RCC 7860 (cell line): ENCODE data around the gene LBX2.

ENCODE experiments used
- DNase-seq: peaks from one replicate; pipeline ENCODE4 v3.0.0-alpha.2; 2015; ENCODE audit warnings: low spot score
- FAIRE-seq: peaks from 2 replicates; lab custom pipeline; 2012; peaks lifted over from hg19 to GRCh38; lab: Jason Lieb, UNC

Gene LBX2

DNA sequence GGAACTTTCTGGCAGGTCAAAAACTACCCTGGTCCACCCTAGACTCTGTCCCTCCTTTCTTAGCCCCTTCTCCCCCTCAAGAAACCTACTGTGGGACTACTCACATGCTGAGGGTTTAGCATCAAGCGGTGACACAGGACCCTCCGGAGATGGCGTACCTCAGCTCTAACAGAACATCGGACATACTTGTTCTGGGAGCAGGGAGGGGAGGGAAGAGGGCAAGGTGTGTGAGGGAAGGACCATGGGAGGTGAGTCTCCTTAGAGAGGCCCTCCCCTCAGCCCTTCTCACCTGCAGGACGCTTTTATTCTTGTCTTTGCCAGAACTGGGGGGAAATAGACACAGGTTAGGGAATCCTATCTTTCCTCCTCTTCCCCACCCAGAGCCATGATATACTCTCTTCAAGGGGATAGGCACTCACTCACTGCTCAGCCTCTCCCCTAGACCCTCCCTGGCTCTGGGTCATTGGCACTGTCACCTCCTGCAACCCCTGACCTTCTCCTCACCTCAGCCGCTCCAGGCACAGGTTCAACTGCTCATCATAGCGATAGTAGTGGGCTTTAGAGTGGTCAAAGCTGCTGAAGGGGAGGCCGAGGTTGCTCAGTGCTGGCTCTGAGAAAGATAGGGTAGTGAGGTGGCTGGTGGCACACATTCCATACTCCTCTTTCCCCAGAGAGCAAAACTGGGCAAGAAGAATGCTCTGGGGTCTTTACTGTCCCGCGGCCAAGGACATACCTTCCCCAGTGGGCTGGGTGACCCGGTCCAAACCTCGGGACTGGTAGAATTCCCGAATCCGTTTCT, 6.2 kb upstream of the LBX2 start:
- FAIRE-seq (no peak), DNase-seq (no peak)

DNA sequence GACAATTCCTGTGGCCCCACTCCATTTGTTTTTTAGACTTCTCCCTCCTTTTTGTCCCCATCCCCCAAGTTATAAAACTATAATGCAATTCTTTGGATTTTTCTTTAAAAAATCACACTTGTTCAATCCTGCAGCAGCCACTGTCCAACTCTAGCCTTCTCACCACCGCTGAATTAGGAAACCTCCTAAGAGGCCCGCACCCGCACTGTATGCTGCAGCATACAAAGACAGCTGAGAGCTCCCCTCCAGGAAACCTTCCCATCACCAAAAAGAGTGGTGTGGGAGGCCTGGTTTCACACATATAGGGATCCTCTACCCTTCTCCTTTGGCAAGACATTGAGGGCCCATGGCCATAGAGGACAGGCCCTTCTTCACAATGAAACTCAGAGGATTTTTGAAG, 5.2 kb upstream of the LBX2 start:
- no peak for FAIRE-seq
- DNase-seq = no peak

DNA sequence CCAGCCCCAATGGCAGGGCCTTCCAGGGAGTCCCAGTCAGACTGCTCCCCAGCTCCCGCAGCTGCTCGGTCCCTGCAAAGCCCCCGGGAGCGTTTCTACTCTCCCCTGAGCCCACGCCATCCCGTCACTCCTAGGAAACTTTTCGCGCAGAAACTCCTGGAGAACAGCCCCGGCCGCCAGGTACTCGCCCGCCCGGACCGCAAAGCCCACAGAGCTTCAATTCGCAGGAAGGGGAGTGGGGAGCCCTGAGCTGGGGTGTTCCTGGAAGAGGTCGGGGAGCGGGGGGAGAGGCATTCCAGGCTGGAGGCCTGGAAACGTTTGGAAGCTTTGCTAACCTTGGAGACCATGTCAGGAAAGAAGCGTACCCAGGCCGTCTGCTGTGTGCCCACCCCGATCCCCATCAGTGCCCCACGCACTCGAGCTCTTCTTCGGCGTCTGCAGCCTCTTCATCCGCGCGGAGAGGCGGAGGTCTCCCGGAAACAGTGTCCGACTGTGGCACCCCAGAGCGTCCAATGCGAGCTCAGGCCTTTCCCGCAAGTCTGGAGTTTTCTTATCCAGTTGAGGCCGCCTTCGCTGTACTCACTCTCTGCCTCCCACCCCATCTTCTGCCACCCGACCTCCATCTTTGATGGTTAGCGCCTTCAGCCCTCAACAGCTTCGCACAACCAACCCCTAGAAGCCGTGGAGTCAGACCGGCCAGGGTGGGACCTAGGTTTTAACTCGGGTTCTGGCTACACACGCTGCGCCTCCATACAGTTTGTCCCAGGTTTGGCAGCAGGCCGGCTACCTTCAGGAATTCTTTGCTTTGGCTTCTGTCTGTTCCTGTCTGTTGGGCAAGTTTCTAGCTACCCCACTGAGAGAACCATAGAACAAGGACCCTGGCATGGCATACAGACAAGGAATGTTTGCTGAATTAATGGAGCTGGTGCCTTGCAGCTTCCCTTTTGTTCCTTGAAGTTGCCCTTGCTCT, 4.4 kb upstream of the LBX2 start:
- DNase-seq (no peak), FAIRE-seq (no peak)

DNA sequence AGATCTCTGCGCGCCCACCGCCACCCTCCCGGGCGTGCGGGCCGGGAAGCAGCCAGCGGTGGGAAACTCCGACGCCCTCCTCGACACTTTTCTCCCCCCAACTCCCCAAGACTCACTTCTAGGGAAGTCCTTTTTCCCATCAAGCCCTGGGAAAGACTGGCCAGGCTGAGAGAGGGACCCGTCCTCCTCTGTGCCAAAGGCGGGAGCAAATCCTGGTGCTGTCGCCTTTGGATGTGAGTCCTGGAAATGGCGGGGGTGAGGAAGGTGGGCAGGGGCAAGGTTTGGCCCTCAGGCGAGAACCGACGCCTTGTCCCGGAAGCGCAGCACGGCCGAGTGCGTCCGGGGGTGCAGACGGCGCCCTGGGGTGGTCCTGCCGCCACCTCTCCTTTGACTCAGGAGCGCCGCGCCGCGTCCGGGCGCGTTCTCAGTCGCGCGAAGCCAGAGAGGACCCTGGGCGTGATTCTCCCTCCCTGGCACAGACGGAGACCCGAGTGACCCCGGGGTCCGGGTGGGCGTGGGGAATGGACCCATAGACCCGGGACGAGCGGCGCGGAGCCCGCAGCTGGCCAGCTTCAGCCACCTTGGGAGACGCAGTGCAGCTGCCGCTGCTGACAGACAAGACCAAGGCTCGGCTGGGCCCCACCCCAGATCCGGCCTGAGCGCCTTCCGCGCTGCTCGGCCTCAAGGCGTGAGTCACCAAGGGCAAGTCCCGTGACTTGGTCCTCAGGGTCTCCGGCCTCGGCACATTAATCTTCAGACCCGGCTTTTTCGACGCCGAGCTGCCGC, 3.5 kb upstream of the LBX2 start:
- FAIRE-seq = no peak
- DNase-seq = peak; percentile 68

DNA sequence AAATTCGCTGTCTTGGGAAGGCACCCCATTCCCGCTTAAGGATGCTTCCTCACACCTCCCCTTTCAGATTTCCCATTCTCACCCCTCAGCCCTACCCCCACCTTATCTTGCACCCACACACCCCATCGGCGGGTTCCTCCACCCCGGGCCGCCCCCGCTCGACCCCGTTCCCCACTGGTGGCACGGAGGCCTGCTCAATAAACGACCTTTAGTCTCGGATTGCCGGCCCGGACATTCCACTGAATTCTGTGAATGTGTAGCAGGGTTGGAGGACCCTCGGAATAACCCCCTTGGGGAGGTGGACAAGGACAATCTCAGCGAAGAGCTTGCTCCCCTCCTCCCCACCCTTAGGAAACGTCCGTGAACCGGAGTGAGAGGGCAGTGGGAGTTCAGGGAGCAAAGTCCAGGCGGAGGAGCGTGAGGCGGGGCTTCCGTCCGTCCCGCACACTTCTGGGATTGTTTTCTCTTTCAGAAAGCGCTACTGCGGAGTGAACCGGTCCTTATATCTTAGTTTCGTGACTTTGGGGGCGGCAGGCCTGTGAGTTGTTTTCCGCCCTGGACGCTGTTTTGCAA, 2.8 kb upstream of the LBX2 start:
- DNase-seq = peak; percentile 9
- FAIRE-seq = no peak

DNA sequence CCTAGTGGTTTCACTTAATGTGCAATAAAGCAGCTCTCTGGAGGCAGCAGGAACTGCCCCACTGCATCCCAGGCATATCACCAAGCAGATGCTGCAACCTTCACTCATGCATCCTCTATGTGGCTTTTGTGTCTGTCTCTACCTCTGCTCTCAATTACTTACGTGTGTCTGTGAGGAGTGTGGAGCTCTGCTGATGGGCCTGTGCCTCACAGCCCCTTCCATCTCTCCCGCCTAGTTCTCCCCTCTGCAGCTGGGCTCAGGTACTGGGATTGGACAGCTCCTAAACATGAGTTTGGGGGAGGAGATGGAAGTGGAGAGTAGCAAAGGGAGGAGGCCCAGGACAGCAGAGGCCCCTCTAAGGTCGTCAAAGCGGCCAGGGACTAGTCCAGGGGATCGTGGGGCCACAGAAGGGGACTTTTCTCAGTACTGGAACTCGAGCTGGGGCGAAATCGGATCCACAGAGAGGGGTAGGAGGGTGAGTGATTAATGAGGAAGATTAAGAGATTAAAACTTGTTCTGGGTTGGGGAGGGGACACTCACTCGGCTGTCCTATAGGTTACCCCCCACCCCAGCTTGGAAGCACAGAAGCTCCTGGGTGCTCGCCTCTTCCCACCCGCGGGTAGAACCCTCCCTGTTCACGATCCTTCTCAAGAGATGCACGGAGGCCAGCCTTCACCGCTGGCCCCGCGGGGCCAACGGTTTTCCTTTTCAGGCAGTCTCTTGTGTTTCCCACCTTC, 2.1 kb upstream of the LBX2 start:
- FAIRE-seq (no peak), DNase-seq (no peak)

DNA sequence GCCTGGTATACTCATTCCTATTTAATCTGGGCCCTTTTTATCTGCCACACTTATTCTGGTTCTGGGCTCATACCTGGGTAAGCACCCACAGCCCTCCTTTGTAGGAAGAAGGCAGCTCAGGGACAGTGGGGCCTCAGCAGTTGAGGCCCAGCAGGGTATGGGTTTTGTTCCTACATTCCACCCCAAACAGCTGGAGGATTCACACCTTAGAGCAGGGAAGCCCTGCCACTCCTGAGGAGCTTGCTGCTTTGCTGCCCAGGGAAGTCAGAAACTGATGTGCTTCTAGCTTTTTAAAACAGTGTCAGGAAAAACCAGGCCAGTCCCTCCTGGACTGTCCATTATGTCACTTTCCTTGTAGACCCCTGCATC, 1.2 kb upstream of the LBX2 start:
- no peak for FAIRE-seq
- DNase-seq = no peak

DNA sequence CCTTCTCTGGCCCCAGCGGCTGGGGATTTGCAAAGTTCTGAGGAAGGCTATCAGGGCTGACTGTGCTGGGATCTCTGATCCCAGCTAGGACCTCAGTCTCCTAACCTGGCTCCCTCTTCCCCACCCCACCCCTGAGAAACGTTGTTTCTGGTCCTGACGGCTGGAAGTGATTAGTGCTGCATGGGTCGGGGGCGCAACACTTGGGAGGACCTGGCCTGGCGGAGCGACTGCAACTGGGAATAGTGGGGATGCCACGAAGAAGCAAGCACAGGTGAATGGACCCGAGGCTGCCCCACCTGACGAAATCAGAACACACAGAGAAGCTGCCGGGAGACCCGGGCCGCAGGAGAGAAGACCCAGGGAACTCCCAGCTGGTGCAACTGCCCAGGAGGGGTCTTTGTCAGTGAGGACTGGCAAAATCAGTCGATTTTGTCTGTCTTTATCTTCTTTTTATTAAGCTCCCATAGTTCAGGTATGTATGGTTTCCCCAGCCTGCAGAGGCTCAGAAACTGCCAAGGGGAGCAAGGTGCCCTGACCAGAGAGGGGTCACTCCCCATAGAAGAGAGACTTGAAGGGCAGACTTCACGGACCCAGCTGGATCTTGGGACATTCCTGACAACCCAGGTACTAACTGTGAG, 656 bp upstream of the LBX2 start:
- no peak for DNase-seq
- no peak for FAIRE-seq

DNA sequence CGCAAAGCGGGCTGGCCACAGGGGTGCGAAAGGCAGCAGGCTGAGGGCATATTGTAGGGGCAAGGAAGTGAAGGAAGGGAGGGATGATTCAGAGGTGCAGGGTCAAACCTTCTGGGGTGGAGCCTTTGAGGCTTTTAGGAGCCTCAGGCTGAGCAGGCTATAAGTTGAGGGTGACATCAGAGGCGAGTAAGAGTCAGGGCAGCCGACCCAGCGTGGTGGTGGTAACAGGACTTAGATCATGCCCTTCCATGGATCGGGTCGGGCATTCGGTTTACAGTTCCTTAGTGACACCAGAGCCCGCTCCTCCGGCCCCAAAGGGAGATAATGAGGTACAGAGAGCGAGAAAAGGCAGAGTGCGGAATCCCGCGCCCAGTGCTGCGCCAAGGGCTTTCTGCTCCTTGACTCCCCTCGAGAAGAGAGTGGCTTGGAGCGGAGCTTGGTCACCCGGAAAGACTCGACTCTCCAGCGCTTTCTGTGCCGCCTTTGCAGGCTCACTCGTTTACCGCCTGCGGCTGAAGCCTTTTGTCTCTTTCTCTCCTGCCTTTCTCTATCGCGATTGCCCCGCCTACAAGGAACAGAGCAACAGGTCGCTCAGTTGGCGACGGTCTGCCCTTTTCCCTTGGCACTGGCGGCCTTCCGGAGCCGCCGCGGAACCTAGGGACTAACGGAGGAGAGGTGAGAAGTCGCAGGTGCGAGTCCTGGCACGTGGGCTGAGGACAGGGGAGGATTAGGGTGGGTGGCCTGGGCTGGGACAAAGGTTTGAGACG, 720 bp downstream of the LBX2 start:
- DNase-seq (no peak), FAIRE-seq (no peak)

DNA sequence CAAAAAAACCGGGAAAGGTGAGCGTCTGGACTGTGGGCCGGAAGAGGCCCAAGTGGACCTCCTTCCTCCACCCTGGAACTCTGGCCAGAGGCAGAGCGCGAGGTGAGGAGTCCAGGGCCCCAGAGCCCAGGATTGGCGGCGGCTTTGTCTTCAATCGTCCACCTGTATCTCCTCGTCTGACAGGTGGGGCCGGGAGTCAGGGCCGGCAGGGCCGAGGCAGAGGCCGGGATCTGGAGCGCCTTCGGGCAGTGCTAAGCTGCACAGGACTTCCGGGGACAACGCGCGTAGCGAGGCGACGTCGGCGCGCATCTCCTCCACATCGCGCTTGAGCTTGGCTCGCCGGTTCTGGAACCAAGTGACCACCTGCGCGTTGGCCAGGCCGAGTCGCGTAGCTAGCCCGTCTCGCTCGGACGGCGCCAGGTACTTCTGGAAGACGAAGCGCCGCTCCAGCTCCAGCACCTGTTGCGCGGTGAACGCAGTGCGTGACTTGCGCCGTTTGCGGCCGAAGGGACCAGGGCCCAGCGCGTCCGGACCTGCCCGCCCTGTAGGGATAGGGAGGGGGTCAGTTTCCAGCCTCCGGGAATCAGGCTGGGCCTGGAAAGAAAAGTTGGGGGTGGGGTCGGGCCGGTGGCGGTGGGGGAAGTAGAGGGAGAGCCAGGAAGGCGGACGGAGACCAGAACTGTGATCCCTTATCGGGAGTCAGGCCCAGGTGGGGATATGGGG, 1.5 kb downstream of the LBX2 start:
- DNase-seq (no peak), FAIRE-seq (no peak)

DNA sequence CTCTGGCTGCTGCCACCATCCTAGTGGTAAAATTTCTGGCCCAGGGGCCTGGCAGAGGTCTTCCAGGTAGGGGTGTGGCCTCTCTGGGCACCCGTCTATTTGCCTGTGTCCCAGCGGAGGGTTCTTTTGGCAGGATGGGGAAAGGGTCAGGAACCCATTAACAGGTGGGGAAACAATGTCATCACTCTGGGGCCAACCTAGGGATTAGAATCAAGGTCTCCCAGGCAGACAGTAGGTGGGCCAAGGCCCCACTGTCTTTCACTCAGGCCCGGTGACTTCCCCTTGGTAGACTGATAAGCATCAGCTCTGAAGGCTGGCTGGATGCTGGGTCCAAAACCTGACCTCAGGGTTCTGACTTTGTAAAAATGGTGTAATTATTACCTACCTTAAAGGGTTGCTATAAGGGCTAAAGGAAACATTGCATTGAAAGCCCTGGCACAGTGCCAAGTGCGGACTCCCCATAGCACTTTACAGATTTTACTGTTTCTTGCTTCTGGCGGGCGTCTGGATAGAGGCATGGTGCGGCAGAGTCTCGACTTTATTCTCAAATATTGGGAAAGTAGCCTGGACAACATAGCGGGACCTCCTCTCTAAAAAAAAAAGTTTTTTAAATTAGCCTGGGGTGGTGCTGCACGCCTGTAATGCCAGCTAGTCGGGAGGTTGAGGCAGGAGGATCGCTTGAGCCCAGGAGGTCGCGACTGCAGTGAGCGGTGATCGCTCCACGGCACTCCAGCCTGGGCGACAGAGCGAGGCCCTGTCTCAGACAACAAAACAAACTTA, 2.2 kb downstream of the LBX2 start:
- DNase-seq (no peak), FAIRE-seq (no peak)

DNA sequence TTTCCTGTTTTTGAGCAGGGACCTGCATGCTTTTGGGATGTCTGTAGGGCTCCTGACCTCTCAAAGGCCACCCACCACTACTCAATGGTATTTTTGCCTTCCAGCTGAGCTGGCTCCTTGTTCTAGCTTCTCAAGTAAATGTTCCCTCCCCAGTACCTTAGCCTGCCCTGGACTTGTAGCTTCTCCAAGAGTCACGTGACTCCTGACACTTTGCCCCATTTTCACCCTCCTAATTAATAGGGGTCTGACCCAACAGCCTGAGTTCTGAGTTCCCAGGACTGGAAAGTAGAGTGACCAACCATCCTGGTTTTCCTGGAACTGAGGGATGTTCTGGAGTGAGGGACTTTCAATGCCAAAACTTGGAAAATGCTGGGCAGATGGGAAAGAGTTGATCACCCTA, 4.0 kb downstream of the LBX2 start:
- FAIRE-seq (no peak), DNase-seq (no peak)

DNA sequence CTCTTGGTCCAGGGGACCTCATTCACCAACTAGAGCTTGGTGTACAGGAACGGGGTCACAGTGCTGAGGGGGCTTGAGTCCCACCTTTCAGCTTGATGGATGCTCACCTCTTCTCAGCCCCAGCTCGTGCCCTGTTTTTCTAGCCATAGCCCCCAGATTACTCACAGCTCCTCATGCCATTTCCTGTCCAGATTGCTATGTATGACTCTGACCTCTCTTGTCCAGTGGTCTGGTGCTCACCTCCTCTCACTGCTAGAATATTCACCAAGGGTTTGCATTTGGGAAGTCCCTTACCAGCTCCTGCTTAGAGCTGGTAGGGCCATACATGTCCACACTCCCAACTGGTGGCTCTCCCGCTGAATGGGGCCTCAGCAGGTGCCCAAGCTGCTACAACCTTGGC, 5.9 kb downstream of the LBX2 start:
- FAIRE-seq = no peak
- no peak for DNase-seq

DNA sequence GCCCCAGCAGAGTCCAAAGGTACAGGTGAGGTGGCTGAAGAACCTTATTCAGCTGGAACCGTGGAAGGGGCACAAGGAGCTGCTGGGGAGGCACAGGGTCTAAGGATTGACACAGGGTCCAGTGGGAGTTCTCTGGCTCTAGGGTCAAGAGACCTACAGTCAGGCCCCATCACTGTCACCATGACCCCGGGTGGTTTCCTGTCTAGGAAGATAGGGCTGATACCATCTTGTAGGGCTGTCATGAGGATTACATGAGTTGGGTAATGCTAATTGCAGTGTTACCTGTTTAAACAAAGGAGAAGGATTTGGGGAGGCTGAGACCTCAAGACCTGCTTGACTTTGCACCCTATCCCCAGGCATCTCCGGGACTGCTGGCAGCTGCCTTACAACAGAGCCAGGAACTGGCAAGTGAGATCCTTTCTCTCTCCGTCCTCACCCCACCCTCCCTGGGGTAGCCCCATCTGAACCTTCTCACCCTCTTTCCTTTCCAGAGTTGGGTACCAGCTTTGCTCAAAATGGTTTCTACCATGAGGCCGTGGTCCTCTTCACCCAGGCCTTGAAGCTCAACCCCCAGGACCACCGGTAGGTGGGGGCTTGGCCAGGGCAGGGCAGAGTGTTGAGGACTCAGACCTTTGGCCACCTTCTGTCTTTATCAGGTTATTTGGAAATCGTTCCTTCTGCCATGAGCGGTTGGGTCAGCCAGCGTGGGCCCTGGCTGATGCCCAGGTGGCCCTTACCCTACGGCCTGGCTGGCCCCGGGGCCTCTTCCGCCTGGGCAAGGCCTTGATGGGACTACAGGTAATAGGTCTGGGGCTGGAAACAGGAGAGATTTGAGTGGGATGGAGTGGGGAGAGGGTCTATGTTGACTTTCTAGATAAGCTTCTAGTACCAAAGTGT, 7.5 kb downstream of the LBX2 start:
- DNase-seq = no peak
- FAIRE-seq = no peak

DNA sequence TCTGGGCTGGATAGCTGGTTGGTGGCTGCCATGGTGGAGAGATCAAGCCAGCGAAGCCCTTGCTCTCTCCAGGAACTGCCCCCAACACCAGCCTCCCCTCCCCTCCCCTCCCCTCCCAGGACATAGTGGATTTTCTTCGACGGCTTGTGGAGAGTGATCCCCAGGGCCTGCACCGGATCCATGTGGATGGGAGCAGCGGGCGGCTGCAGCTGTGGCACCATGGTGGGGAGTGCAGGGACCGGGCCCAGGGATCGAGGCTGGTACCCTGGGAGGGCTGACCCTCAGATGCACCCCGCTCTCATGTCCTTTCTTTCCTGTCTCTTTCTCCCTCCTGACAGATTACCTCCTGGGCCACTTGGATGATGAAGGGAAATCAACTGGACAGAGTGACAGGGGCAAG, 9.5 kb downstream of the LBX2 start:
- DNase-seq = no peak
- FAIRE-seq = no peak

DNA sequence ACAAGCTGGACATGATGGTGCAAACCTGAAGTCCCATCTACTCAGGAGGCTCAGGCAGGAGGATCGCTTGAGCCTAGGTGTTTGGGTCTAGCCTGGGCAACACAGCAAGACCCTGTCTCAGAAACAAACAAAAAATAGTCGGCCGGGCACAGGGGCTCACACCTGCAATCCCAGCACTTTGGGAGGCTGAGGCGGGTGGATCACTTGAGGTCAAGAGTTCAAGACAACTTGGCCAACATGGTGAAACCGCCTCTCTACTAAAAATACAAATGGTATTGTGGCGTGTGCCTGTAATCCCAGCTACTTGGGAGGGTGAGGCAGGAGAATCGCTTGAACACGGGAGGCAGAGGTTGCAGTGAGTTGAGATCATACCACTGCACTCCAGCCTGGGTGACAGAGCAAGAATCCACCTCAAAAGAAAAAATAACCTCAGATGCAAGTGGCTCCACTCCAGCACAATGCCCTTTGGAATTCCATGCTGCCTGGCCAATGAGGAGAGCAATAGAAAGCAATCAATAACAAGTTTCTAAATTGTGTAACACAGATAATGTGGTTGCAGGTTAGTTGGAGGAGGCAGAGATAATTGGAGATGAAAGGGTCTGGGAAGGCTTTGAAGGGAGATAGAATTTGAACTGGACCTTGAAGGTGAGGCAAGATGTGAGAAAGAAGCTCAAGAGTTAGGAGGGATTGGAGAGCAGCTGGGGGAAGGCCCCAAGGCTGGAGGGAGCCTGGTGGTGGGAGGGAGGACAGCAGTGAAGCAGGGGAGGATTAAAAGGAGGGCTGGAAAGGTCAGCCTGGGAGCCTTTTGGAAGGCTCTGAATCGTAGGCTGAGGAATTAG, 10.5 kb downstream of the LBX2 start:
- DNase-seq = no peak
- no peak for FAIRE-seq
